Activated naive CD8-positive, alpha-beta T cell treated with anti-CD3 and anti-CD28 coated beads, Interleukin-2, amount 50 U/mL, for 24 hours (primary cell): ENCODE results near the gene PRPSAP2.

Experiments
- ATAC-seq: fragments of 150-1000 bp; cut with Tn5 transposase; one replicate; pipeline ENCODE4 v1.10.0; 2021
- DNase-seq: peaks from one replicate; pipeline ENCODE4 v3.0.0; 2021
- H3K27ac Mint-ChIP-seq: one replicate; pipeline ENCODE4 v1.8.0; 2021; ENCODE audit warnings: mild to moderate bottlenecking, mixed read lengths
- H3K27me3 Mint-ChIP-seq: one replicate; pipeline ENCODE4 v1.8.0; 2021; ENCODE audit warnings: mixed read lengths
- H3K36me3 Mint-ChIP-seq: one replicate; pipeline ENCODE4 v1.8.0; 2021; ENCODE audit warnings: low read depth, mixed read lengths
- H3K4me1 Mint-ChIP-seq: one replicate; pipeline ENCODE4 v1.8.0; 2021; ENCODE audit warnings: mixed read lengths
- H3K4me3 Mint-ChIP-seq: one replicate; pipeline ENCODE4 v1.8.0; 2021; ENCODE audit warnings: mild to moderate bottlenecking, moderate library complexity, mixed read lengths
- H3K9me3 Mint-ChIP-seq: one replicate; pipeline ENCODE4 v1.8.0; 2021; ENCODE audit warnings: mixed read lengths

PRPSAP2 gene

GRCh38 chr17:18958611-18959010 lies 100.7 kb downstream of the PRPSAP2 start:
- H3K9me3 Mint-ChIP-seq = no peaks in the 10 kb centered on the region
- H3K36me3 Mint-ChIP-seq = no peaks in the 10 kb centered on the region

GRCh38 chr17:18959071-18959844 lies 101.3 kb downstream of the PRPSAP2 start:
- peaks cover 50% of the 10 kb centered on the region for H3K4me1 Mint-ChIP-seq
- ATAC-seq (no peak), DNase-seq (no peak)
- no peaks in the 10 kb centered on the region for H3K36me3 Mint-ChIP-seq
- no peaks in the 10 kb centered on the region for H3K27me3 Mint-ChIP-seq
- H3K4me3 Mint-ChIP-seq = no peak overlapping the region
- no peaks in the 10 kb centered on the region for H3K9me3 Mint-ChIP-seq
- H3K27ac Mint-ChIP-seq = no peak overlapping the region

More at GRCh38 chr17:18958611-18959010, 100.7 kb downstream of the PRPSAP2 start:
- Mint-ChIP-seq H3K27me3 (no peaks in the 10 kb centered on the region), H3K4me3 (no peak overlapping the region), H3K4me1 (peaks cover 52% of the 10 kb centered on the region), H3K27ac (no peak overlapping the region)
- ATAC-seq = no peak
- no peak for DNase-seq

DNA sequence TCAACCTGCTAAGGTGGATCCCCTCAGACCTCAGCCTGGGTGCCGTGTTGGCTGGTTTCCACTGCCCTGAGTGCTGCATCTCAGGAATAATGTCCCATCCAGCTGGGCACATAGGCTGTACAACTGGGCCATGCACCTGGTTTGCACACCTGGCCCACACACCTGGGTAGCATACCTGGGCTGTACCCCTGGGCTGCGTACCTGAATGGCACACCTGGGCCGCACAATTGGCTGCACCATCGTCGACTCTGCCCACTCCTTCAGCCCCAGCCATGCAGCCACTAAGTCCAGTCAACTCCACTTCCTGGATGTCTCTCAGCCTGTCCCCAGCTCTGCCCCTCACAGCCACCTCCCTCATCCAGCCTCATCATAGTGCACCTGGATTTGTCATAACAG lies 101.9 kb downstream of the PRPSAP2 start:
- Mint-ChIP-seq H3K9me3 (no peaks in the 10 kb centered on the region), H3K4me3 (no peak overlapping the region), H3K27ac (no peak overlapping the region), H3K4me1 (peaks cover 46% of the 10 kb centered on the region), H3K27me3 (no peaks in the 10 kb centered on the region), H3K36me3 (no peaks in the 10 kb centered on the region)
- no peak for ATAC-seq
- DNase-seq = no peak

DNA sequence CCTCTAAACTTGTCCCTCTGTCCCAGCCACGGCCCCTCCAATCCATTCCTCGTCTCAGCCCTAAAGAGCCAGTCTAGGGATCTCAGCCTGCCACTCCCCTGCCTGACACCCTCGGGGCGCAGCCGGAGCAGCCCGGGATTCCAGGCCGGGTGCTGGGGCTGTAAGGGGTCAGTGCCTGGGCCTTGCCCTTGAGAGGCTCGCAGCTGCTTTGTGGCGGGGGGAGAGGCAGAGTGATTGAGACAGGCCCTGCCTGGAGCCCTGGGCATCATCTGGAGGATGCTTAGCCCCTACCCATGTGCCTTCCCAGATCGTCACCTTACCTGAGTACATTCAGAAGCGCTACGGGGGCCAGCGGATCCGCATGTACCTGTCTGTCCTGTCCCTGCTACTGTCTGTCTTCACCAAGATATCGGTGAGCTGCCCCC lies 102.3 kb downstream of the PRPSAP2 start:
- DNase-seq (no peak), ATAC-seq (no peak)
- H3K4me3 Mint-ChIP-seq = no peak overlapping the region
- no peaks in the 10 kb centered on the region for H3K27me3 Mint-ChIP-seq
- H3K27ac Mint-ChIP-seq = no peak overlapping the region
- H3K4me1 Mint-ChIP-seq = peaks cover 44% of the 10 kb centered on the region
- no peaks in the 10 kb centered on the region for H3K9me3 Mint-ChIP-seq
- H3K36me3 Mint-ChIP-seq = no peaks in the 10 kb centered on the region

GRCh38 chr17:18960803-18961511 lies 103.0 kb downstream of the PRPSAP2 start:
- Mint-ChIP-seq H3K27ac (no peak overlapping the region), H3K27me3 (no peaks in the 10 kb centered on the region), H3K36me3 (no peaks in the 10 kb centered on the region), H3K4me1 (peaks cover 37% of the 10 kb centered on the region), H3K4me3 (peak overlapping the region; percentile 29), H3K9me3 (no peaks in the 10 kb centered on the region)
- ATAC-seq (peak; percentile 58), DNase-seq (peak; percentile 94)

- ATAC-seq = peak; percentile 65
- Mint-ChIP-seq H3K4me1 (peaks cover 31% of the 10 kb centered on the region), H3K4me3 (peak overlapping the region; percentile 29), H3K27ac (peak overlapping the region; percentile 70), H3K9me3 (no peaks in the 10 kb centered on the region), H3K36me3 (no peaks in the 10 kb centered on the region), H3K27me3 (no peaks in the 10 kb centered on the region)
- peak; percentile 36 for DNase-seq
Observed at GRCh38 chr17:18961634-18962493, 103.9 kb downstream of the PRPSAP2 start.

GRCh38 chr17:18962494-18962815 lies 104.5 kb downstream of the PRPSAP2 start:
- no peak overlapping the region for H3K4me3 Mint-ChIP-seq
- no peak for DNase-seq
- ATAC-seq = no peak
- peak overlapping the region; percentile 70 for H3K27ac Mint-ChIP-seq
- no peaks in the 10 kb centered on the region for H3K36me3 Mint-ChIP-seq
- H3K27me3 Mint-ChIP-seq = no peaks in the 10 kb centered on the region
- peaks cover 30% of the 10 kb centered on the region for H3K4me1 Mint-ChIP-seq
- H3K9me3 Mint-ChIP-seq = no peaks in the 10 kb centered on the region

- DNase-seq (peak; percentile 42), ATAC-seq (peak; percentile 73)
- H3K4me3 Mint-ChIP-seq = no peak overlapping the region
- peak overlapping the region; percentile 42 for H3K27ac Mint-ChIP-seq
- H3K27me3 Mint-ChIP-seq = no peaks in the 10 kb centered on the region
- peaks cover 30% of the 10 kb centered on the region for H3K4me1 Mint-ChIP-seq
- H3K9me3 Mint-ChIP-seq = no peaks in the 10 kb centered on the region
- H3K36me3 Mint-ChIP-seq = no peaks in the 10 kb centered on the region
Observed at GRCh38 chr17:18963126-18964017, 105.4 kb downstream of the PRPSAP2 start.

GRCh38 chr17:18964018-18964351 lies 106.1 kb downstream of the PRPSAP2 start:
- DNase-seq (no peak), ATAC-seq (no peak)
- no peaks in the 10 kb centered on the region for H3K36me3 Mint-ChIP-seq
- no peak overlapping the region for H3K27ac Mint-ChIP-seq
- peaks cover 30% of the 10 kb centered on the region for H3K4me1 Mint-ChIP-seq
- no peaks in the 10 kb centered on the region for H3K27me3 Mint-ChIP-seq
- H3K9me3 Mint-ChIP-seq = no peaks in the 10 kb centered on the region
- no peak overlapping the region for H3K4me3 Mint-ChIP-seq

DNA sequence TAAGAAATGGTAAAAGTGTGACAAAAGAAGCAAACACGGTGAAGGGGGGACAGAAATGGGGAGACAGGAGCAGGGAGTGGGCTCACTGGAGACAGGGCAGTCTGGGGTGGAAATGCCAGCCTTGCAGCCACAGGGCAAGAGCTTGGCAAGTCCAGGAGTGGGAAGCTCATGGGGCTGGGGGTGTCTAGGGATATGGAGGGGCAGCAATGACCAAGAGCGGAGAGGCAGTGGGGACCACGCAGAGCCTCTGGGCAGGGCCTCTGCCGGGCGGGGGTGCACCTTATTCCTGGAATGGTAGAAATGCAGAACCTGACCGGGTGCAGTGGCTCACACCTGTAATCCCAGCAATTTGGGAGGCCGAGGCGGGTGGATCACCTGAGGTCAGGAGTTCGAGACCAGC lies 106.6 kb downstream of the PRPSAP2 start:
- Mint-ChIP-seq H3K4me3 (no peak overlapping the region), H3K36me3 (no peaks in the 10 kb centered on the region), H3K27ac (no peak overlapping the region), H3K27me3 (no peaks in the 10 kb centered on the region), H3K4me1 (peaks cover 30% of the 10 kb centered on the region), H3K9me3 (no peaks in the 10 kb centered on the region)
- DNase-seq (no peak), ATAC-seq (no peak)

DNA sequence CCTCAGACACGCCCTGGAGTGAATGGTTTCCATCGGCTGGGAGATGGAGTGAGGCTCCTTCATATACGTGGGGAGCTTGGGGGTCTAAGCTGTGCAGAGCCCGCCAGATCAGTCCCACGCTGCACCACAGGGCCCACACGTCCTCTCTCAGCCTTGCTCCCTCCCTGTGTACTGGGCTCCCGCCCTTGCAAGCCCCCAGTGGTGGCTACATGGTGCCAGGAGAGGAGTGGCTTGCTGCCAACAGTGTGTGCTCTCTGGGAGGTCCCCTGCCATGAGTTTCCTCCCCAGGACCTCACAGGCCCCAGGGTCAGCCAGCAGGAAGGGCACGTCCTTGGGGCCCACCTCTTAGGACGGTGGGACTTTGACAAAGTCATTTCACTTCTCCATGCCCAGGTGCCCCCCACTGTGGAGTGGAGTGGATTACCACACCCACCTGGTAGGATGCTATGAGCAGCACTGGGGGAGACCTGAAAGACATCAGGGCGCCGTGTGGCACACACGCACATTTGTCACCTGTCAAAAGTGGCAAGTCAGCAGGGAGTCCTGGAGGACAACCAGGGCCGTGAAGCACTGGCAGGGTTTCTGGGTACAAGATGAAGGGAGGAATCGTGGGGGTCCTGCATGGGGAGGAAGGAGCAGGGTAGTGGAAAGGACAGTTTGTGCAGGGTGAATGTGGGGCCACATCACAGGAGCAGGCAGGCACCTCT lies 107.8 kb downstream of the PRPSAP2 start:
- H3K4me3 Mint-ChIP-seq = no peak overlapping the region
- H3K36me3 Mint-ChIP-seq = no peaks in the 10 kb centered on the region
- H3K9me3 Mint-ChIP-seq = no peaks in the 10 kb centered on the region
- H3K4me1 Mint-ChIP-seq = peaks cover 28% of the 10 kb centered on the region
- no peak overlapping the region for H3K27ac Mint-ChIP-seq
- H3K27me3 Mint-ChIP-seq = no peaks in the 10 kb centered on the region
- no peak for ATAC-seq
- DNase-seq = no peak

- H3K4me1 Mint-ChIP-seq = peaks cover 17% of the 10 kb centered on the region
- DNase-seq (no peak), ATAC-seq (no peak)
- no peaks in the 10 kb centered on the region for H3K9me3 Mint-ChIP-seq
- H3K36me3 Mint-ChIP-seq = no peaks in the 10 kb centered on the region
- no peak overlapping the region for H3K4me3 Mint-ChIP-seq
- no peaks in the 10 kb centered on the region for H3K27me3 Mint-ChIP-seq
- H3K27ac Mint-ChIP-seq = no peak overlapping the region
Observed at GRCh38 chr17:18966831-18967624, 109.1 kb downstream of the PRPSAP2 start.

GRCh38 chr17:18967916-18968315 lies 110.0 kb downstream of the PRPSAP2 start:
- H3K36me3 Mint-ChIP-seq = peaks cover 3% of the 10 kb centered on the region
- H3K4me1 Mint-ChIP-seq = peaks cover 8% of the 10 kb centered on the region
- no peaks in the 10 kb centered on the region for H3K9me3 Mint-ChIP-seq
- H3K27ac Mint-ChIP-seq = no peak overlapping the region
- DNase-seq = no peak
- H3K27me3 Mint-ChIP-seq = no peaks in the 10 kb centered on the region
- ATAC-seq = no peak
- H3K4me3 Mint-ChIP-seq = no peak overlapping the region
